Urinary bladder (tissue), 4 donors: ENCODE data around the gene ARHGAP24. TPM values are rescaled to one million over a fixed set of nuclear protein-coding genes. Genes with fewer than 3 reads are reported as not detected.
"Not testable (repeated sequence)": the region's sequence is repeated elsewhere in the genome, so short reads cannot be mapped to it uniquely, and the experiment has no call there.

Source experiments
- DNase-seq: peaks from one replicate; pipeline ENCODE4 v3.0.0-alpha.2; 2015; ENCODE audit errors: extremely low spot score
- H3K27ac ChIP-seq: one replicate; pipeline ENCODE4 v1.5.1; 2013; ENCODE audit warnings: low read depth, mild to moderate bottlenecking, moderate library complexity
- H3K36me3 ChIP-seq: one replicate; pipeline ENCODE4 v1.6.1; 2013; ENCODE audit warnings: mild to moderate bottlenecking, moderate library complexity; ENCODE audit not compliant: insufficient read depth
- H3K4me1 ChIP-seq: one replicate; pipeline ENCODE4 v1.6.1; 2013; ENCODE audit warnings: mild to moderate bottlenecking, moderate library complexity; ENCODE audit not compliant: insufficient read depth
- H3K4me3 ChIP-seq: one replicate; pipeline ENCODE4 v1.5.1; 2013; ENCODE audit warnings: low read depth, low read length
- WGBS: extraction: QIAGEN DNeasy Blood & Tissue Kit; methylation state at CpG from one replicate; pipeline ENCODE4 v1.1.7; 2013; 5-methylcytosine and 5-hydroxymethylcytosine counted together
- polyA plus RNA-seq: library from polyadenylated mRNA; stranded (reverse); fragments of 200-250 nt; gene quantifications from one replicate; pipeline ENCODE4 v1.2.3, GENCODE V29; 2013
- total RNA-seq: library from RNA; depleted of rRNA; stranded (reverse); fragments of >200 nt; gene quantifications from one replicate; pipeline ENCODE4 v1.2.3, GENCODE V29; 2014
- donor health status: healthy with polysubstance abuse.
- donor health status: healthy.

The ARHGAP24 gene
- total and polyA plus RNA-seq, 2 donors: 17.5 to 81.0 TPM

- H3K27ac ChIP-seq: no peak overlapping the region
- no peak overlapping the region for H3K4me3 ChIP-seq
- no peak for DNase-seq
- WGBS: 61% methylated on average over 2 of the region's 2 CpGs
- no peaks in the 10 kb centered on the region for H3K4me1 ChIP-seq
- no peaks in the 10 kb centered on the region for H3K36me3 ChIP-seq
These were observed 409.3 kb downstream of the ARHGAP24 start for GRCh38 chr4:85884251-85884650.

- 97% methylated on average over 1 of the region's 1 CpG for WGBS
- H3K4me1 ChIP-seq: no peaks in the 10 kb centered on the region
- H3K4me3 ChIP-seq: no peak overlapping the region
- H3K36me3 ChIP-seq: no peaks in the 10 kb centered on the region
- no peak for DNase-seq
- H3K27ac ChIP-seq: no peak overlapping the region
These were observed 411.7 kb downstream of the ARHGAP24 start for GRCh38 chr4:85886665-85887064.

- Histone ChIP-seq H3K4me3 (no peak overlapping the region), H3K4me1 (no peaks in the 10 kb centered on the region), H3K36me3 (no peaks in the 10 kb centered on the region), H3K27ac (no peak overlapping the region)
- WGBS: 69% methylated on average over 3 of the region's 3 CpGs
- DNase-seq: no peak
These were observed 414.4 kb downstream of the ARHGAP24 start for GRCh38 chr4:85889314-85889713.

GRCh38 chr4:85895755-85896154 is 420.8 kb downstream of the ARHGAP24 start:
- WGBS: 89% methylated on average over 3 of the region's 3 CpGs
- no peaks in the 10 kb centered on the region for H3K4me1 ChIP-seq
- no peak overlapping the region for H3K4me3 ChIP-seq
- no peak overlapping the region for H3K27ac ChIP-seq
- H3K36me3 ChIP-seq: no peaks in the 10 kb centered on the region
- DNase-seq: no peak

- WGBS: 90% methylated on average over 4 of the region's 4 CpGs
- no peak for DNase-seq
- Histone ChIP-seq H3K4me3 (no peak overlapping the region), H3K36me3 (no peaks in the 10 kb centered on the region), H3K27ac (no peak overlapping the region), H3K4me1 (no peaks in the 10 kb centered on the region)
These were observed 423.3 kb downstream of the ARHGAP24 start for GRCh38 chr4:85898231-85898630.

- H3K4me3 ChIP-seq: no peak overlapping the region
- no peaks in the 10 kb centered on the region for H3K36me3 ChIP-seq
- no peak for DNase-seq
- H3K27ac ChIP-seq: no peak overlapping the region
- no peaks in the 10 kb centered on the region for H3K4me1 ChIP-seq
These were observed 426.6 kb downstream of the ARHGAP24 start for GRCh38 chr4:85901500-85901899.

- H3K36me3 ChIP-seq, H3K4me3 ChIP-seq, H3K27ac ChIP-seq, DNase-seq, H3K4me1 ChIP-seq: not testable (repeated sequence)
- WGBS: 96% methylated on average over 11 of the region's 11 CpGs
These were observed 427.7 kb downstream of the ARHGAP24 start for GRCh38 chr4:85902647-85903046.

- DNase-seq: no peak
- Histone ChIP-seq H3K4me3 (no peak overlapping the region), H3K4me1 (no peaks in the 10 kb centered on the region), H3K36me3 (no peaks in the 10 kb centered on the region), H3K27ac (no peak overlapping the region)
- WGBS: 69% methylated on average over 2 of the region's 2 CpGs
These were observed 430.8 kb downstream of the ARHGAP24 start for GRCh38 chr4:85905761-85906160.

- Histone ChIP-seq H3K36me3 (no peaks in the 10 kb centered on the region), H3K27ac (no peak overlapping the region), H3K4me3 (no peak overlapping the region), H3K4me1 (no peaks in the 10 kb centered on the region)
- WGBS: 95% methylated on average over 2 of the region's 2 CpGs
- no peak for DNase-seq
These were observed 432.1 kb downstream of the ARHGAP24 start for GRCh38 chr4:85907001-85907400.

- Histone ChIP-seq H3K36me3 (no peaks in the 10 kb centered on the region), H3K27ac (no peak overlapping the region), H3K4me3 (no peak overlapping the region), H3K4me1 (no peaks in the 10 kb centered on the region)
- no peak for DNase-seq
- 74% methylated on average over 10 of the region's 10 CpGs for WGBS
These were observed 434.9 kb downstream of the ARHGAP24 start for GRCh38 chr4:85909851-85910250.

GRCh38 chr4:85910985-85911384 is 436.0 kb downstream of the ARHGAP24 start:
- Histone ChIP-seq H3K27ac (no peak overlapping the region), H3K4me1 (no peaks in the 10 kb centered on the region), H3K36me3 (no peaks in the 10 kb centered on the region), H3K4me3 (no peak overlapping the region)
- 89% methylated on average over 7 of the region's 7 CpGs for WGBS
- no peak for DNase-seq

GRCh38 chr4:85913931-85914694 is 439.2 kb downstream of the ARHGAP24 start:
- H3K27ac ChIP-seq: no peak overlapping the region
- no peak overlapping the region for H3K4me3 ChIP-seq
- H3K4me1 ChIP-seq: no peaks in the 10 kb centered on the region
- DNase-seq: no peak
- 92% methylated on average over 5 of the region's 5 CpGs for WGBS
- no peaks in the 10 kb centered on the region for H3K36me3 ChIP-seq

GRCh38 chr4:85915570-85915969 is 440.6 kb downstream of the ARHGAP24 start:
- 63% methylated on average over 6 of the region's 6 CpGs for WGBS
- H3K27ac ChIP-seq, H3K4me3 ChIP-seq, H3K4me1 ChIP-seq, H3K36me3 ChIP-seq, DNase-seq: not testable (repeated sequence)

- Histone ChIP-seq H3K36me3 (no peaks in the 10 kb centered on the region), H3K4me1 (no peaks in the 10 kb centered on the region), H3K27ac (no peak overlapping the region), H3K4me3 (no peak overlapping the region)
- no peak for DNase-seq
- WGBS: 92% methylated on average over 6 of the region's 6 CpGs
These were observed 444.4 kb downstream of the ARHGAP24 start for GRCh38 chr4:85919200-85919887.
